Mesenchymal stem cell (in vitro differentiated cells and primary cell): ENCODE data around the gene CDH4.

Experiments
- DNase-seq: peaks from one replicate; pipeline ENCODE4 v3.0.0-alpha.2; 2013
- H2AFZ ChIP-seq: one replicate; pipeline ENCODE4 v1.6.1; 2013; ENCODE audit warnings: low read depth, mild to moderate bottlenecking, control low read depth, inconsistent platforms, low read length, moderate library complexity
- H2AK5ac ChIP-seq: 2 replicates; pipeline ENCODE4 v1.6.1; 2013; ENCODE audit warnings: low read length, moderate library complexity, mild to moderate bottlenecking, inconsistent platforms; ENCODE audit not compliant: severe bottlenecking
- H2BK120ac ChIP-seq: one replicate; pipeline ENCODE4 v1.6.1; 2013; ENCODE audit warnings: low read depth, mild to moderate bottlenecking, inconsistent platforms, low read length, moderate library complexity
- H2BK12ac ChIP-seq, 2 experiments: one replicate each; pipeline ENCODE4 v1.6.1; 2013; ENCODE audit warnings: inconsistent platforms in 2 of 2, low read length in 2 of 2, mild to moderate bottlenecking in 2 of 2, moderate library complexity in 2 of 2, control low read depth in 1 of 2
- H2BK15ac ChIP-seq: one replicate; pipeline ENCODE4 v1.6.1; 2013; ENCODE audit warnings: mild to moderate bottlenecking, low read depth, inconsistent platforms; ENCODE audit not compliant: poor library complexity, severe bottlenecking
- H2BK5ac ChIP-seq: 2 replicates; pipeline ENCODE4 v1.6.1; 2013; ENCODE audit warnings: low read depth, mild to moderate bottlenecking, low read length, control low read depth, inconsistent platforms; ENCODE audit not compliant: poor library complexity, severe bottlenecking
- H3K14ac ChIP-seq, 2 experiments: one replicate each; pipeline ENCODE4 v1.6.1; 2013; ENCODE audit warnings: inconsistent platforms in 2 of 2, low read length in 2 of 2, control low read depth in 1 of 2, mild to moderate bottlenecking in 1 of 2, moderate library complexity in 1 of 2
- H3K18ac ChIP-seq, 2 experiments: one replicate each; pipeline ENCODE4 v1.6.1; 2013; ENCODE audit warnings: inconsistent platforms in 2 of 2, low read length in 2 of 2, control low read depth in 1 of 2, low read depth in 1 of 2, mild to moderate bottlenecking in 1 of 2
- H3K23ac ChIP-seq, 2 experiments: one replicate each; pipeline ENCODE4 v1.6.1; 2013; ENCODE audit warnings: inconsistent platforms in 2 of 2, low read length in 2 of 2, mild to moderate bottlenecking in 2 of 2, moderate library complexity in 2 of 2, control low read depth in 1 of 2
- H3K27ac ChIP-seq: 2 replicates; pipeline ENCODE4 v1.5.1; 2013; ENCODE audit warnings: mild to moderate bottlenecking, moderate library complexity, low read length, control low read depth, inconsistent platforms; ENCODE audit not compliant: poor library complexity, severe bottlenecking
- H3K27me3 ChIP-seq, 2 experiments: 2 replicates each; pipeline versions ENCODE4 v1.6.1 to v1.7.0; 2013; ENCODE audit warnings: low read length in 2 of 2, mild to moderate bottlenecking in 2 of 2, moderate library complexity in 2 of 2, control low read depth in 1 of 2, inconsistent platforms in 1 of 2; ENCODE audit not compliant: control insufficient read depth in 1 of 2, insufficient read depth in 1 of 2
- H3K36me3 ChIP-seq, 2 experiments: 2 replicates each; pipeline versions ENCODE4 v1.6.1 to v1.7.0; 2013; ENCODE audit warnings: low read length in 2 of 2, control low read depth in 1 of 2, inconsistent platforms in 1 of 2, low read depth in 1 of 2, mild to moderate bottlenecking in 1 of 2; ENCODE audit not compliant: insufficient read depth in 2 of 2, control insufficient read depth in 1 of 2
- H3K4ac ChIP-seq, 2 experiments: one replicate each; pipeline ENCODE4 v1.6.1; 2013; ENCODE audit warnings: inconsistent platforms in 2 of 2, low read length in 2 of 2, mild to moderate bottlenecking in 2 of 2, moderate library complexity in 2 of 2, control low read depth in 1 of 2, low read depth in 1 of 2
- H3K4me1 ChIP-seq: 2 replicates; pipeline ENCODE4 v1.6.1; 2013; ENCODE audit warnings: low read depth, low read length, control low read depth; ENCODE audit not compliant: control insufficient read depth, insufficient read depth
- H3K4me2 ChIP-seq: 2 replicates; pipeline ENCODE4 v1.6.1; 2013; ENCODE audit warnings: low read length, mild to moderate bottlenecking, inconsistent platforms; ENCODE audit not compliant: poor library complexity, severe bottlenecking
- H3K4me3 ChIP-seq, 2 experiments: 2 replicates each; pipeline versions ENCODE4 v1.5.1 to v1.7.0; 2013; ENCODE audit warnings: low read length in 2 of 2, mild to moderate bottlenecking in 2 of 2, control low read depth in 1 of 2, low read depth in 1 of 2; ENCODE audit not compliant: insufficient read depth in 1 of 2
- H3K79me1 ChIP-seq: replicated peaks from 2 replicates; pipeline ENCODE4 v1.6.1; 2013; ENCODE audit warnings: mild to moderate bottlenecking, control low read depth, low read length, inconsistent platforms; ENCODE audit not compliant: poor library complexity, severe bottlenecking
- H3K9ac ChIP-seq: 2 replicates; pipeline ENCODE4 v1.7.0; 2013; ENCODE audit warnings: mild to moderate bottlenecking, low read length, moderate library complexity
- H3K9me3 ChIP-seq: 2 replicates; pipeline ENCODE4 v1.7.0; 2013; ENCODE audit warnings: mild to moderate bottlenecking, low read length; ENCODE audit not compliant: control insufficient read depth
- H4K8ac ChIP-seq: one replicate; pipeline ENCODE4 v1.6.1; 2013; ENCODE audit warnings: inconsistent platforms, mild to moderate bottlenecking, low read length, moderate library complexity
- H4K91ac ChIP-seq: one replicate; pipeline ENCODE4 v1.6.1; 2013; ENCODE audit warnings: mild to moderate bottlenecking, low read length, inconsistent platforms
- WGBS: methylation state at CpG from one replicate; pipeline ENCODE4 v1.1.7; 2013; ENCODE audit warnings: mixed read lengths; 5-methylcytosine and 5-hydroxymethylcytosine counted together

Gene CDH4

GRCh38 chr20:61925555-61926252, 673.6 kb downstream of the CDH4 start:
- H2AFZ ChIP-seq, result no peak overlapping the region
- H3K9ac ChIP-seq, result no peak overlapping the region
- no peak overlapping the region for H3K4me3 ChIP-seq
- peaks cover 0 to 13% of the 10 kb centered on the region in 2 experiments for H3K27me3 ChIP-seq
- peak overlapping the region; percentile 29 for H3K4me2 ChIP-seq
- H4K8ac ChIP-seq, result no peak overlapping the region
- H3K9me3 ChIP-seq, result no peaks in the 10 kb centered on the region
- H3K4ac ChIP-seq, result no peak overlapping the region
- no peak overlapping the region for H4K91ac ChIP-seq
- H3K4me1 ChIP-seq, result peaks cover 17% of the 10 kb centered on the region
- H3K36me3 ChIP-seq, result no peaks in the 10 kb centered on the region
- H2BK12ac ChIP-seq, result no peak overlapping the region
- no peak overlapping the region for H2AK5ac ChIP-seq
- H3K14ac ChIP-seq, result no peak overlapping the region
- H3K27ac ChIP-seq, result peak overlapping the region; percentile 43
- H3K18ac ChIP-seq, result no peak overlapping the region
- H2BK5ac ChIP-seq, result no peak overlapping the region
- no peak overlapping the region for H3K23ac ChIP-seq
- DNase-seq, result no peak
- no peaks in the 10 kb centered on the region for H3K79me1 ChIP-seq
- no peak overlapping the region for H2BK15ac ChIP-seq
- H2BK120ac ChIP-seq, result no peak overlapping the region
- WGBS, result 80% methylated on average over 20 of the region's 21 CpGs

- no peak overlapping the region for H4K8ac ChIP-seq
- no peak overlapping the region for H3K23ac ChIP-seq
- 89% methylated on average over 14 of the region's 14 CpGs for WGBS
- H3K4me2 ChIP-seq, result no peak overlapping the region
- H2AK5ac ChIP-seq, result no peak overlapping the region
- no peak for DNase-seq
- peaks cover 0 to 13% of the 10 kb centered on the region in 2 experiments for H3K27me3 ChIP-seq
- no peak overlapping the region for H4K91ac ChIP-seq
- H3K9ac ChIP-seq, result no peak overlapping the region
- no peak overlapping the region for H3K14ac ChIP-seq
- no peak overlapping the region for H3K4ac ChIP-seq
- no peaks in the 10 kb centered on the region for H3K79me1 ChIP-seq
- H3K18ac ChIP-seq, result no peak overlapping the region
- no peak overlapping the region for H2BK12ac ChIP-seq
- H2AFZ ChIP-seq, result no peak overlapping the region
- no peaks in the 10 kb centered on the region for H3K9me3 ChIP-seq
- no peaks in the 10 kb centered on the region for H3K36me3 ChIP-seq
- H3K27ac ChIP-seq, result peak overlapping the region; percentile 43
- H2BK5ac ChIP-seq, result peak overlapping the region; percentile 20
- H2BK15ac ChIP-seq, result no peak overlapping the region
- no peak overlapping the region for H2BK120ac ChIP-seq
- H3K4me3 ChIP-seq, result no peak overlapping the region
- peaks cover 17% of the 10 kb centered on the region for H3K4me1 ChIP-seq
Observed at GRCh38 chr20:61926253-61926613, 674.2 kb downstream of the CDH4 start.

- Histone ChIP-seq H2BK5ac (no peak overlapping the region), H3K14ac (no peak overlapping the region), H4K8ac (no peak overlapping the region), H3K36me3 (no peaks in the 10 kb centered on the region), H3K18ac (no peak overlapping the region), H3K27me3 (peaks cover 0 to 13% of the 10 kb centered on the region in 2 experiments), H2BK15ac (no peak overlapping the region), H3K4me3 (no peak overlapping the region), H3K23ac (no peak overlapping the region), H3K9ac (no peak overlapping the region), H2AK5ac (no peak overlapping the region), H2AFZ (no peak overlapping the region), H3K27ac (no peak overlapping the region), H3K9me3 (no peaks in the 10 kb centered on the region), H4K91ac (no peak overlapping the region), H3K4me2 (no peak overlapping the region), H3K79me1 (no peaks in the 10 kb centered on the region), H3K4me1 (peaks cover 17% of the 10 kb centered on the region), H2BK12ac (no peak overlapping the region), H3K4ac (no peak overlapping the region), H2BK120ac (no peak overlapping the region)
- 94% methylated on average over 23 of the region's 23 CpGs for WGBS
- no peak for DNase-seq
Observed at GRCh38 chr20:61926796-61927192, 674.7 kb downstream of the CDH4 start.

GRCh38 chr20:61927193-61927825, 675.2 kb downstream of the CDH4 start:
- Histone ChIP-seq H3K18ac (no peak overlapping the region), H3K4me1 (peaks cover 17% of the 10 kb centered on the region), H3K27me3 (peaks cover 0 to 11% of the 10 kb centered on the region in 2 experiments), H4K91ac (no peak overlapping the region), H3K9ac (no peak overlapping the region), H3K9me3 (no peaks in the 10 kb centered on the region), H3K27ac (no peak overlapping the region), H2AK5ac (no peak overlapping the region), H3K23ac (no peak overlapping the region), H2BK15ac (no peak overlapping the region), H3K79me1 (no peaks in the 10 kb centered on the region), H3K4me2 (no peak overlapping the region), H3K4me3 (no peak overlapping the region), H2BK12ac (no peak overlapping the region), H3K4ac (no peak overlapping the region), H2BK120ac (no peak overlapping the region), H3K14ac (no peak overlapping the region), H3K36me3 (no peaks in the 10 kb centered on the region), H4K8ac (no peak overlapping the region), H2AFZ (no peak overlapping the region), H2BK5ac (no peak overlapping the region)
- 92% methylated on average over 21 of the region's 21 CpGs for WGBS
- no peak for DNase-seq
